ENCODE data around the gene RUSC2. TPM values are rescaled to one million over a fixed set of nuclear protein-coding genes. Genes with fewer than 3 reads are reported as not detected.

RUSC2 gene
- 17.5 TPM for polyA plus RNA-seq (2012; ENCODE audit: insufficient read length, low read depth)

- TF ChIP-seq REST (IDR thresholded peaks at IDR 0.05; ENCODE audit: insufficient read depth in 1 of 2, low read depth in 2 of 2, low read length in 2 of 2) (0 out of 4 replicates have a peak, but pooled peaks of 1 of the 2 experiments have one; percentile 13), TAF1 (IDR thresholded peaks at IDR 0.05; ENCODE audit: borderline replicate concordance, insufficient read depth, low read length) (no peak), POLR2AphosphoS5 (IDR thresholded peaks at IDR 0.05; ENCODE audit: low read depth, low read length) (no peak), SIN3A (IDR thresholded peaks at IDR 0.05; ENCODE audit: borderline replicate concordance, insufficient read depth, low read length) (no peak), FOXP2 (optimal IDR thresholded peaks at IDR 0.05; ENCODE audit: borderline replicate concordance, extremely low read depth, extremely low read length, insufficient read depth) (peak; percentile 84)
Observed at GRCh38 chr9:35489313-35490154, at the start of gene RUSC2. Gene RUSC2, plus strand, starts transcription at chr9:35490111. Its CDS starts 56,411 bp downstream, at chr9:35546522.

- TF ChIP-seq TAF1 (IDR thresholded peaks at IDR 0.05; ENCODE audit: borderline replicate concordance, insufficient read depth, low read length): no peak
- TF ChIP-seq SIN3A (IDR thresholded peaks at IDR 0.05; ENCODE audit: borderline replicate concordance, insufficient read depth, low read length): no peak
- no peak for TF ChIP-seq REST (IDR thresholded peaks at IDR 0.05; ENCODE audit: insufficient read depth in 1 of 2, low read depth in 2 of 2, low read length in 2 of 2)
- TF ChIP-seq POLR2AphosphoS5 (IDR thresholded peaks at IDR 0.05; ENCODE audit: low read depth, low read length): no peak
Observed at GRCh38 chr9:35446012-35446411, 43.9 kb upstream of the RUSC2 start.

GRCh38 chr9:35448496-35448895, 41.4 kb upstream of the RUSC2 start:
- TF ChIP-seq TAF1 (IDR thresholded peaks at IDR 0.05; ENCODE audit: borderline replicate concordance, insufficient read depth, low read length) (no peak), SIN3A (IDR thresholded peaks at IDR 0.05; ENCODE audit: borderline replicate concordance, insufficient read depth, low read length) (no peak), REST (IDR thresholded peaks at IDR 0.05; ENCODE audit: insufficient read depth in 1 of 2, low read depth in 2 of 2, low read length in 2 of 2) (no peak), FOXP2 (optimal IDR thresholded peaks at IDR 0.05; ENCODE audit: borderline replicate concordance, extremely low read depth, extremely low read length, insufficient read depth) (no peak), POLR2AphosphoS5 (IDR thresholded peaks at IDR 0.05; ENCODE audit: low read depth, low read length) (no peak)

GRCh38 chr9:35452481-35452880, 37.4 kb upstream of the RUSC2 start:
- no peak for TF ChIP-seq TAF1 (IDR thresholded peaks at IDR 0.05; ENCODE audit: borderline replicate concordance, insufficient read depth, low read length)
- no peak for TF ChIP-seq SIN3A (IDR thresholded peaks at IDR 0.05; ENCODE audit: borderline replicate concordance, insufficient read depth, low read length)
- no peak for TF ChIP-seq FOXP2 (optimal IDR thresholded peaks at IDR 0.05; ENCODE audit: borderline replicate concordance, extremely low read depth, extremely low read length, insufficient read depth)
- TF ChIP-seq REST (IDR thresholded peaks at IDR 0.05; ENCODE audit: insufficient read depth in 1 of 2, low read depth in 2 of 2, low read length in 2 of 2): no peak
- no peak for TF ChIP-seq POLR2AphosphoS5 (IDR thresholded peaks at IDR 0.05; ENCODE audit: low read depth, low read length)
